SJSA1 (cell line): ENCODE results near the gene ATRNL1. TPM values are rescaled to one million over a fixed set of nuclear protein-coding genes. Genes with fewer than 3 reads are reported as not detected.
"Not testable (repeated sequence)": the region's sequence is repeated elsewhere in the genome, so short reads cannot be mapped to it uniquely, and the experiment has no call there.

Experiments
- DNase-seq, 2 experiments: peaks; one replicate each; pipeline ENCODE4 v3.0.0-alpha.2; 2015 to 2020; ENCODE audit warnings: low spot score in 2 of 2, low read depth in 1 of 2
- H3K27ac ChIP-seq: fragments of 250-450 bp; sonication (Bioruptor Pico); 2 replicates; pipeline ENCODE4 v1.5.1; 2020; ENCODE audit warnings: mild to moderate bottlenecking, moderate library complexity
- H3K27me3 ChIP-seq: fragments of 250-450 bp; sonication (Bioruptor Pico); replicated peaks from 2 replicates; pipeline ENCODE4 v1.5.1; 2020; ENCODE audit warnings: mild to moderate bottlenecking, moderate library complexity
- H3K36me3 ChIP-seq: fragments of 250-450 bp; sonication (Bioruptor Pico); 2 replicates; pipeline ENCODE4 v1.5.1; 2020; ENCODE audit warnings: mild to moderate bottlenecking
- H3K4me1 ChIP-seq: fragments of 250-450 bp; sonication (Bioruptor Pico); replicated peaks from 2 replicates; pipeline ENCODE4 v1.6.1; 2021; ENCODE audit warnings: mild to moderate bottlenecking
- H3K4me3 ChIP-seq: fragments of 250-450 bp; sonication (Bioruptor Pico); 2 replicates; pipeline ENCODE4 v1.5.1; 2020; ENCODE audit warnings: mild to moderate bottlenecking
- H3K9me3 ChIP-seq: fragments of 250-450 bp; sonication (Bioruptor Pico); replicated peaks from 2 replicates; pipeline ENCODE4 v1.5.1; 2020; ENCODE audit warnings: mild to moderate bottlenecking
- total RNA-seq: library from RNA; depleted of rRNA; stranded (reverse); fragments of >200 nt; shearing (Covaris generic); gene quantifications from 2 replicates; pipeline ENCODE4 v1.2.3, GENCODE V29; 2014

ATRNL1 gene
- total RNA-seq, 1 experiment from 2014 or later, result 32.1 TPM

DNA sequence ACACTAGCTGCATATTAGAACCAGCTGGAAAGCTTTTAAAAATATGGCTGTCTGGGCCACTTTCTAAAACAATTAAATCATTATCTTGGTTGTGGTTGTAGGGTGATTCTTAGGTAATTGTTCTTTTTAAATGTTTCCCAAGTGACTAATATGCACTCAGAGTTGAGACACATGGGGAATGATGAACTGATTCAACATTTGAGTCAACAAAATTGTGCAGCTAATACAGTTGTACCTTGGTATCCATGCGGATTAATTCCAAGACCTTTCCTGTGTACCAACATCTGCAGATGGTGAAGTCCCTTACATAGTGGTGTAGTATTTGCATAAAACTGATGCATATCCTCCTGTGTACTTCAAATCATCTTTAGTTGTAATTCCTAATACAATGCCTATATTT is 242.2 kb downstream of the ATRNL1 start:
- Histone ChIP-seq H3K4me3 (no peak overlapping the region), H3K27me3 (no peaks in the 10 kb centered on the region)

DNA sequence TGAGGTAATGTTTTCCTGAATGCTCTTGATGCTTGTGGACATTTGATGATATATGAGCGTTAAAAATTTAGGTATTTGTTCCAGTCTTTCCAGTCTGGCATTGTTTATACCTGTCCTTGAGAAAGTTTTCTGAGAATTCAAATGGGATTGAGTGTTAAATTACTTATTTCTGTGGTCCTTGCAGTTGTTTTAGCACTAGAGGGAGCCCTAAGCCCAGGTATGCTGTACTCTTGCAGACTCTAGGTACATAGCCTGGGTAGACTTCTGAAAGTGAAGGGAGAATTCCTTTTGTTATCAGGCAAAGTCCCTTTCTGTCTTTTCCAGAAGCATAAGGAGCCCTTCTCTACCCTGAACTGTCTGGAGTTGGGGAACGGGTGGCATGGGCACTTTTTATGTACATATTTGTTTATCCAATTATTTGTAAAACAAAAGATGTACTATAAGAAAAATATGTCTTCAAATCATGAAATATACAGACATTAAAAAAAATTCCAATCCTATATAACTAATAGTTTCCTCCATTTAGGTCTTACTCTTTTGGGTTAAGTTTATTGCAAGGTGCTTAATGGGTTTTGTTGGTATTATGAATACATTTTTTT is 262.1 kb downstream of the ATRNL1 start:
- Histone ChIP-seq H3K27me3 (no peaks in the 10 kb centered on the region), H3K27ac (no peak overlapping the region), H3K9me3 (no peaks in the 10 kb centered on the region), H3K4me1 (no peaks in the 10 kb centered on the region), H3K36me3 (no peaks in the 10 kb centered on the region), H3K4me3 (no peak overlapping the region)
- DNase-seq, result peak; percentile 20 to 48

More for the DNA sequence above, 242.2 kb downstream of the ATRNL1 start:
- H3K27ac ChIP-seq, result no peak overlapping the region
- no peaks in the 10 kb centered on the region for H3K9me3 ChIP-seq
- H3K36me3 ChIP-seq, result no peaks in the 10 kb centered on the region
- DNase-seq, result no peak
- no peaks in the 10 kb centered on the region for H3K4me1 ChIP-seq

- not testable (repeated sequence) for H3K27me3 ChIP-seq, H3K4me1 ChIP-seq, H3K36me3 ChIP-seq, H3K27ac ChIP-seq, H3K4me3 ChIP-seq, DNase-seq, H3K9me3 ChIP-seq
Measured at GRCh38 chr10:115367920-115368319, 274.8 kb downstream of the ATRNL1 start.

GRCh38 chr10:115379064-115379463 is 285.9 kb downstream of the ATRNL1 start:
- no peak for DNase-seq
- Histone ChIP-seq H3K4me3 (no peak overlapping the region), H3K4me1 (no peaks in the 10 kb centered on the region), H3K9me3 (no peaks in the 10 kb centered on the region), H3K27ac (no peak overlapping the region), H3K27me3 (no peaks in the 10 kb centered on the region), H3K36me3 (no peaks in the 10 kb centered on the region)

- Histone ChIP-seq H3K4me3 (no peak overlapping the region), H3K9me3 (no peaks in the 10 kb centered on the region), H3K27ac (no peak overlapping the region), H3K4me1 (no peaks in the 10 kb centered on the region), H3K27me3 (no peaks in the 10 kb centered on the region), H3K36me3 (no peaks in the 10 kb centered on the region)
- no peak for DNase-seq
Measured at GRCh38 chr10:115384665-115385064, 291.5 kb downstream of the ATRNL1 start.

- DNase-seq, result no peak
- Histone ChIP-seq H3K4me1 (no peaks in the 10 kb centered on the region), H3K4me3 (no peak overlapping the region), H3K9me3 (no peaks in the 10 kb centered on the region), H3K27me3 (no peaks in the 10 kb centered on the region), H3K36me3 (no peaks in the 10 kb centered on the region), H3K27ac (no peak overlapping the region)
Measured at GRCh38 chr10:115390607-115391006, 297.4 kb downstream of the ATRNL1 start.

DNA sequence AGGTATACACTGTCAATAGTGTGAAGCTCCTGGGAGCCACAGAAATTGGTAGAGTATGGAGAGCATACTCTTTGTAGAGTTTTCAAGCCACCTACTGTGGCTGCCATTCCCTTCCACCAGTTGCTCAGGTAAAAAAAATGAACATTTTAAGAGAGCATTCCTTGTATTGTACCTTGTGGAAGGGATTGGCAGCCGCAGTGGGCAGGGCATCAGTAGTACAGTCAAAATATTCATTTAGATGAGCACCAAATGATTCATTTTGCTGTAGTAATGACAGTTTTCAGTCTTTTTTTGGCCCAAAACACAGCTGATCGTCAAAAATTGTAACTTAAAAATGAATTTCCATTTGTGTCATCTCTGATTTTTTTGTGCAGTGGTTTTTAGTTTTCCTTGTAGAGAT is 304.9 kb downstream of the ATRNL1 start:
- no peak overlapping the region for H3K27ac ChIP-seq
- no peak for DNase-seq
- H3K27me3 ChIP-seq, result no peaks in the 10 kb centered on the region; the same call in 1 of the 2 replicates
- no peaks in the 10 kb centered on the region for H3K36me3 ChIP-seq
- H3K4me1 ChIP-seq, result no peaks in the 10 kb centered on the region
- no peaks in the 10 kb centered on the region for H3K9me3 ChIP-seq
- H3K4me3 ChIP-seq, result no peak overlapping the region

DNA sequence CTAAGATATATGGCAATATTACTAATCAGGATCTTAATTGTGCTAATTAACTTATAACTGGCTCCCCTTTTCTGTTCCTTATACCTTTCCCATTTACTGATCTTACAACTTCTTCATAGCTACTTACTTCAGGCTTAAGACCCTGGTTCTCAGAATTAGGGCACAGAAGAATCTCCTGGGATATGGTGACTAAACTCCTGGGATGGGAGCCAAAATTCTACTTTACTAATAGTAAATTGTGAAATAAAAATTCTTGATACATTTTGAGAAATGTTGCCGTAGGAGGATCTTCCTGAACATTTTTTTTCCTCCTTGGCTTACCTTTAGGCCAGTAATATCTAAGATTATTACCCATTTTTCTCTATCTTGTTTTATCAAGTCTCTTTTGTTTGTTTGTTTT is 309.5 kb downstream of the ATRNL1 start:
- DNase-seq, result no peak
- Histone ChIP-seq H3K9me3 (no peaks in the 10 kb centered on the region), H3K4me3 (no peak overlapping the region), H3K27me3 (no peaks in the 10 kb centered on the region; the same call in 1 of the 2 replicates), H3K27ac (no peak overlapping the region), H3K36me3 (no peaks in the 10 kb centered on the region), H3K4me1 (no peaks in the 10 kb centered on the region)

- not testable (repeated sequence) for H3K27ac ChIP-seq, H3K36me3 ChIP-seq, H3K4me3 ChIP-seq, H3K4me1 ChIP-seq, H3K9me3 ChIP-seq, H3K27me3 ChIP-seq, DNase-seq
Measured at GRCh38 chr10:115405838-115406237, 312.7 kb downstream of the ATRNL1 start.

DNA sequence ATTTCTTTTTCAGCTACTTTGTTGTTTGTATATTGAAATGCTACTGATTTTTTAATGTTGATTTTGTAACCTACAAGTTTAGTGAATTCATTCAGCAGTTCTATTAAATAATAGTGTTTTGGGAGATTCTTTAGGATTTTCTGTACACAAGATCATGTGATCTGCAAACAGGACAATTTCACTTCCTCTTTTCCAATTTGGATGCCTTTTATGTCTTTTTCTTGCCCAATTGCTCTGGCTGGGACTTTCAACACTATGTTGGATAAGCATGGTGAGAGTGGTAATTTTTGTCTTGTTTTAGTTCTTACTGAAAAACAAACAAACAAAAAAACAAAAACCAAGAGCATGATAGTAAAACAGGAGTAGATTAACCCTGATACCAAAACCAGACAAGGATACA is 316.2 kb downstream of the ATRNL1 start:
- Histone ChIP-seq H3K4me1 (no peaks in the 10 kb centered on the region), H3K27me3 (no peaks in the 10 kb centered on the region), H3K36me3 (no peaks in the 10 kb centered on the region), H3K27ac (no peak overlapping the region), H3K4me3 (no peak overlapping the region), H3K9me3 (no peaks in the 10 kb centered on the region)
- no peak for DNase-seq

DNA sequence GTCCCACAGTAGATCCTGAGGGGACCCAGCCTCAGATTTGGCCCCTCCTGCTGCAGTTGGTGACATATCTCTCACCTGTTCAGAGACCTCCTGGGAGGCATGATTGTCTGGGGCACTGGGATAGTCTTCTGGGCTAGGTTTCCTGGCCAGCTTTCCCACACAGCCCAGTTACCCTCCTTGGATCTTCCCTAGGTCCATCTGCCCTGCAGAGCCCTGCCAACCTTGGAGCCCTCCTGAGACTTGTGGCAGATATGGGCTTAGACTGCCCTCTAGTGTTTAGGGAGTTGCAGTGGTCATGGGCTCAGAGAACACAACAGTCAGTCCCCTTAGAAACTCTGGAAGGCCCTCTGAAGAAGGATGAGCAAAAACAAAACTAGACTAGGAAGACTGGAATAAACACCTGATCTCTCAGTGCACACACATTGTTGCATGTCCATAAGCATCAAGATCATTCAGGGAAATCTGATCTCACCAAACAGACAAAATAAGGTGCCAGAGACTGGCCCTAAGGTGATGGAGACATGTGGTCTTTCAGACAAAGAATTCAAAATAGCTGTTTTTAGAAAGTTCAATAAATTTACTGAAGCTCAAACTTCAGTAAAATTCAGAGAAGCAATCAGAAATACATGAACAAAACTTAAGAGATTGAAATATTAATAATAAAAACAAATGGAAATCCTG is 324.6 kb downstream of the ATRNL1 start:
- H3K27me3 ChIP-seq, result no peaks in the 10 kb centered on the region
- DNase-seq, result peak; percentile 24 to 49
- no peak overlapping the region for H3K4me3 ChIP-seq
- H3K36me3 ChIP-seq, result no peaks in the 10 kb centered on the region
- H3K27ac ChIP-seq, result no peak overlapping the region
- no peaks in the 10 kb centered on the region for H3K9me3 ChIP-seq
- no peaks in the 10 kb centered on the region for H3K4me1 ChIP-seq

- no peaks in the 10 kb centered on the region for H3K36me3 ChIP-seq
- no peak for DNase-seq
- no peak overlapping the region for H3K27ac ChIP-seq
- H3K27me3 ChIP-seq, result no peaks in the 10 kb centered on the region
- no peaks in the 10 kb centered on the region for H3K9me3 ChIP-seq
- H3K4me3 ChIP-seq, result no peak overlapping the region
- no peaks in the 10 kb centered on the region for H3K4me1 ChIP-seq
Measured at GRCh38 chr10:115422624-115423023, 329.5 kb downstream of the ATRNL1 start.

DNA sequence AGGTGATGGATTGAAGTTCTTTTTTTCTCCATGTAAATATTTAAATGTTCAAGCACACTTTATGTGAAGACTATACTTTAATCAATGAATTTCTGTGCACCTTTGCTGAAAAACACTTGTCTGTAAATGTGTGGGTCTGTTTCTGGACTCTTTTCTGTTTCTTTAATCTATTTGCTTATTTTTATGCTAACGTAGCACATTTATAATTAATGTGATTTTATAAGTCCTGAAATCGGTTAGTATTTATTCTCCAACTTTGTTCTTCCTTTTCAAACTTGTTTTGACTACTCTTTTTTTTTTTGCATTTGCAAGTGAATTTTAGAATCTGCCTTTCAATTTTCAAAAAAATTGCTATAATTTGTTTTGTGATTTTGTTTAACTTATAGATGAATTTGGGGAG is 334.4 kb downstream of the ATRNL1 start:
- DNase-seq, result no peak
- H3K27ac ChIP-seq, result no peak overlapping the region
- H3K27me3 ChIP-seq, result no peaks in the 10 kb centered on the region
- H3K4me3 ChIP-seq, result no peak overlapping the region
- no peaks in the 10 kb centered on the region for H3K36me3 ChIP-seq
- H3K9me3 ChIP-seq, result no peaks in the 10 kb centered on the region
- no peaks in the 10 kb centered on the region for H3K4me1 ChIP-seq

DNA sequence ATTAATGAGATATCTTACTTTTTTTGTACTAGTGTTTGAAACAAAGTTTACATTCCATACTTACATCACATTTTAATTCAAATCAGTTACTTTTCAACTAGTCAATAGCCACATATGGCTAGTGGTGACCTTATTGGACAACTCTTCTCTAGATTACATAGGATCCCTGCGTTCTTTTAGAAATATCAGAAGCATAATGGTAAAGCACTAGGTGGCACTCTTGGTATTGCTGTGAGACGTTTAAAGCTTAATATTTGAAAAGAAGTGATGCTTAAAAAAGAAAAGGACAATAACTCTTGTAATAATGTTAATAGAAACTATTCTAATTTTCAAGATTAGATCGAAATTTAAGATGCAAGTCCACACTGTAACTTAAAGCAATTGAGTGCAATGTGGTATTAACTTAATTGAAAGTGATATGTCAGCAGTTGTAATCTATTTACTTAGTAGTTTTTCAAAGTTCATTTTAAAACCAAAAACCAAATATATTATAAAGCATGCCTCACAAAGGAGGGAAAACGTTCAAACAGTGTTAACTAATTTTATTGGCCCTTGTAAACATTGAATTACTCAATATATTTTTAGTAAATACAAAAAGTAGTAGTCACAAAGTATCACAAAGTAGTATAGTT is 339.1 kb downstream of the ATRNL1 start:
- Histone ChIP-seq H3K4me1 (no peaks in the 10 kb centered on the region), H3K27ac (no peak overlapping the region), H3K4me3 (no peak overlapping the region), H3K36me3 (no peaks in the 10 kb centered on the region), H3K9me3 (no peaks in the 10 kb centered on the region), H3K27me3 (no peaks in the 10 kb centered on the region)
- no peak for DNase-seq
